ENCODE measurements around the gene MATK. TPM values are rescaled to one million over a fixed set of nuclear protein-coding genes. Genes with fewer than 3 reads are reported as not detected.

Gene MATK
- total RNA-seq, 1 donor from 2014 or later = not detected

DNA sequence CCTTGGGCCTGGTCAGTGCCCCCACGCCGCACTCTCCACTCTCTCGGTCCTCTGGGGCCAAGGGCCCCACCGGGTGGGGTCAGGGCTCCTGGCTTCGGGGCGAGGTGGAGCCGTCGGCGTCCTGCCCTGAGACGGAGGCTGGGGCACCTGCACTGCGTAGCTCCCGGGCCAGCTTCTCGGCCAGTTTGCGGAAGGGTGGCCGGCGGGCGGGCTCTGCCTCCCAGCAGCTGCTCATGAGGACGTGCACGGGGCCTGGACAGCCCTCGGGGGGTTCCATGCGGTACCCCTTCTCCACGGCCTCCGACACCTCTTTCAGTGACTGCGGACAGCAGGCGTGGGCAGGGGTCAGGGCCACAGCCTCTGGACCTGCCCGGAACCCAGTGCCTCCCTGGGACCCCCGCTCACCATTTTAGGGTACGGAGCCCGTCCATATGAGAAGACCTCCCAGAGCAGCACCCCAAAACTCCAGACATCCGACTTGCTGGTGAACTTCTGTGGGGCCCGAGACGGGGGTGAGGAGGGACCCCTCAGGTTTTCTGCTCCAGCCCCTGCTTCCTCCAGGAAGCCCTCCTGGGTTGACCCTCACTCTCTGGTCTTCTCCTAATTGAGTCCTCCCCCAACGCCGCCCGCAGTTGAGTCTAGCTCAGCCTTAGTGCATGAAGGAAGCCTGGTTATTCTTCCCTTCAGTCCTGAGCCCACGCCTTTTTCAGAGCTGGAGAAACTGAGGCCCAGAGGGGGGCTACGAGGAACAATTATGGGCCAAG lies 7.9 kb downstream of the MATK start:
- H3K9me3 ChIP-seq (ENCODE audit: insufficient read depth, low read depth, low read length) = peaks cover 22% of the 10 kb centered on the region
- peaks cover 11% of the 10 kb centered on the region for H3K27me3 Mint-ChIP-seq (ENCODE audit: low read depth, unreplicated experiment)
- H3K27ac Mint-ChIP-seq (ENCODE audit: unreplicated experiment) = no peak overlapping the region
- H3K27ac ChIP-seq (ENCODE audit: low read depth, low read length) = no peak overlapping the region
- no peaks in the 10 kb centered on the region for H3K27me3 ChIP-seq (ENCODE audit: insufficient read depth, low read length)
- H3K4me3 ChIP-seq (ENCODE audit: insufficient read depth, low read depth, low read length) = no peak overlapping the region
- no peak overlapping the region for H2AFZ ChIP-seq (ENCODE audit: low read depth, low read length)
- no peak overlapping the region for H3K9ac ChIP-seq (ENCODE audit: low read length)
- H3K9me3 Mint-ChIP-seq (ENCODE audit: unreplicated experiment) = peaks cover 21% of the 10 kb centered on the region
- no peak overlapping the region for H3K4me2 ChIP-seq (ENCODE audit: low read length)
- no peaks in the 10 kb centered on the region for H3K4me1 ChIP-seq (ENCODE audit: insufficient read depth, low read length)
- H4K20me1 ChIP-seq (ENCODE audit: insufficient read depth, low read length) = no peaks in the 10 kb centered on the region
- DNase-seq (ENCODE audit: low read depth) (no peak), FAIRE-seq (no peak)
- no peaks in the 10 kb centered on the region for H3K4me1 Mint-ChIP-seq (ENCODE audit: low read depth, unreplicated experiment)
- H3K36me3 Mint-ChIP-seq (ENCODE audit: low read depth, unreplicated experiment) = peaks cover 9% of the 10 kb centered on the region
- TF ChIP-seq EZH2 (IDR thresholded peaks at IDR 0.05; ENCODE audit: insufficient read depth, low read length) = no peak
- TF ChIP-seq, protein P1, sequence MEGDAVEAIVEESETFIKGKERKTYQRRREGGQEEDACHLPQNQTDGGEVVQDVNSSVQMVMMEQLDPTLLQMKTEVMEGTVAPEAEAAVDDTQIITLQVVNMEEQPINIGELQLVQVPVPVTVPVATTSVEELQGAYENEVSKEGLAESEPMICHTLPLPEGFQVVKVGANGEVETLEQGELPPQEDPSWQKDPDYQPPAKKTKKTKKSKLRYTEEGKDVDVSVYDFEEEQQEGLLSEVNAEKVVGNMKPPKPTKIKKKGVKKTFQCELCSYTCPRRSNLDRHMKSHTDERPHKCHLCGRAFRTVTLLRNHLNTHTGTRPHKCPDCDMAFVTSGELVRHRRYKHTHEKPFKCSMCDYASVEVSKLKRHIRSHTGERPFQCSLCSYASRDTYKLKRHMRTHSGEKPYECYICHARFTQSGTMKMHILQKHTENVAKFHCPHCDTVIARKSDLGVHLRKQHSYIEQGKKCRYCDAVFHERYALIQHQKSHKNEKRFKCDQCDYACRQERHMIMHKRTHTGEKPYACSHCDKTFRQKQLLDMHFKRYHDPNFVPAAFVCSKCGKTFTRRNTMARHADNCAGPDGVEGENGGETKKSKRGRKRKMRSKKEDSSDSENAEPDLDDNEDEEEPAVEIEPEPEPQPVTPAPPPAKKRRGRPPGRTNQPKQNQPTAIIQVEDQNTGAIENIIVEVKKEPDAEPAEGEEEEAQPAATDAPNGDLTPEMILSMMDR (IDR thresholded peaks at IDR 0.05; ENCODE audit: insufficient read depth, low read depth, low read length) = no peak
- no peaks in the 10 kb centered on the region for H3K36me3 ChIP-seq (ENCODE audit: insufficient read depth, low read length)
- H3K79me2 ChIP-seq (ENCODE audit: insufficient read depth, low read length) = no peaks in the 10 kb centered on the region
- no peak overlapping the region for H3K4me3 Mint-ChIP-seq (ENCODE audit: unreplicated experiment)

GRCh38 chr19:3776479-3777040 lies 9.6 kb downstream of the MATK start:
- H3K4me3 ChIP-seq (ENCODE audit: insufficient read depth, low read depth, low read length) = no peak overlapping the region
- H3K9me3 Mint-ChIP-seq (ENCODE audit: unreplicated experiment) = peaks cover 8% of the 10 kb centered on the region
- H3K4me1 Mint-ChIP-seq (ENCODE audit: low read depth, unreplicated experiment) = no peaks in the 10 kb centered on the region
- TF ChIP-seq EZH2 (IDR thresholded peaks at IDR 0.05; ENCODE audit: insufficient read depth, low read length) = no peak
- TF ChIP-seq, protein P1 (IDR thresholded peaks at IDR 0.05; ENCODE audit: insufficient read depth, low read depth, low read length) = no peak
- H3K79me2 ChIP-seq (ENCODE audit: insufficient read depth, low read length) = no peaks in the 10 kb centered on the region
- peaks cover 2% of the 10 kb centered on the region for H3K36me3 Mint-ChIP-seq (ENCODE audit: low read depth, unreplicated experiment)
- DNase-seq (ENCODE audit: low read depth) = no peak
- peaks cover 16% of the 10 kb centered on the region for H3K27me3 Mint-ChIP-seq (ENCODE audit: low read depth, unreplicated experiment)
- H3K27ac ChIP-seq (ENCODE audit: low read depth, low read length) = no peak overlapping the region
- no peaks in the 10 kb centered on the region for H3K27me3 ChIP-seq (ENCODE audit: insufficient read depth, low read length)
- no peak overlapping the region for H3K4me3 Mint-ChIP-seq (ENCODE audit: unreplicated experiment)
- no peaks in the 10 kb centered on the region for H4K20me1 ChIP-seq (ENCODE audit: insufficient read depth, low read length)
- no peak overlapping the region for H3K4me2 ChIP-seq (ENCODE audit: low read length)
- no peak overlapping the region for H3K9ac ChIP-seq (ENCODE audit: low read length)
- no peak overlapping the region for H2AFZ ChIP-seq (ENCODE audit: low read depth, low read length)
- no peaks in the 10 kb centered on the region for H3K36me3 ChIP-seq (ENCODE audit: insufficient read depth, low read length)
- no peak for FAIRE-seq
- peaks cover 9% of the 10 kb centered on the region for H3K9me3 ChIP-seq (ENCODE audit: insufficient read depth, low read depth, low read length)
- no peaks in the 10 kb centered on the region for H3K4me1 ChIP-seq (ENCODE audit: insufficient read depth, low read length)
- no peak overlapping the region for H3K27ac Mint-ChIP-seq (ENCODE audit: unreplicated experiment)

- no peak overlapping the region for H3K4me3 Mint-ChIP-seq (ENCODE audit: unreplicated experiment)
- H3K9me3 ChIP-seq (ENCODE audit: insufficient read depth, low read depth, low read length) = peaks cover 2% of the 10 kb centered on the region
- H3K27ac Mint-ChIP-seq (ENCODE audit: unreplicated experiment) = no peak overlapping the region
- H4K20me1 ChIP-seq (ENCODE audit: insufficient read depth, low read length) = no peaks in the 10 kb centered on the region
- H3K4me2 ChIP-seq (ENCODE audit: low read length) = no peak overlapping the region
- H3K36me3 ChIP-seq (ENCODE audit: insufficient read depth, low read length) = no peaks in the 10 kb centered on the region
- H3K4me3 ChIP-seq (ENCODE audit: insufficient read depth, low read depth, low read length) = no peak overlapping the region
- H3K27me3 Mint-ChIP-seq (ENCODE audit: low read depth, unreplicated experiment) = peaks cover 16% of the 10 kb centered on the region
- no peak overlapping the region for H3K9ac ChIP-seq (ENCODE audit: low read length)
- no peaks in the 10 kb centered on the region for H3K27me3 ChIP-seq (ENCODE audit: insufficient read depth, low read length)
- H3K79me2 ChIP-seq (ENCODE audit: insufficient read depth, low read length) = no peaks in the 10 kb centered on the region
- H3K36me3 Mint-ChIP-seq (ENCODE audit: low read depth, unreplicated experiment) = peaks cover 3% of the 10 kb centered on the region
- H3K4me1 Mint-ChIP-seq (ENCODE audit: low read depth, unreplicated experiment) = no peaks in the 10 kb centered on the region
- no peak for DNase-seq (ENCODE audit: low read depth)
- no peaks in the 10 kb centered on the region for H3K4me1 ChIP-seq (ENCODE audit: insufficient read depth, low read length)
- no peak overlapping the region for H3K27ac ChIP-seq (ENCODE audit: low read depth, low read length)
- no peak for TF ChIP-seq EZH2 (IDR thresholded peaks at IDR 0.05; ENCODE audit: insufficient read depth, low read length)
- TF ChIP-seq, protein P1 (IDR thresholded peaks at IDR 0.05; ENCODE audit: insufficient read depth, low read depth, low read length) = no peak
- no peak overlapping the region for H2AFZ ChIP-seq (ENCODE audit: low read depth, low read length)
- H3K9me3 Mint-ChIP-seq (ENCODE audit: unreplicated experiment) = peaks cover 1% of the 10 kb centered on the region
- FAIRE-seq = no peak
Observed at GRCh38 chr19:3775831-3776230, 10.3 kb downstream of the MATK start.
